SK-N-SH treated with all-trans-retinoic acid at 6 μM for 48 hours (cell line): Measurements from ENCODE around the gene SCRN3.

ENCODE experiments used
- ATAC-seq: fragments of 200-7000 bp; cut with Tn5 transposase; 3 replicates; pipeline ENCODE4 v1.9.1; 2020; ENCODE audit warnings: mild to moderate bottlenecking, moderate library complexity
- BACH2 ChIP-seq: fragments of 250-450 bp; sonication (Bioruptor Pico); IDR thresholded peaks from 2 replicates; pipeline ENCODE4 v1.9.0; 2021; ENCODE audit warnings: mild to moderate bottlenecking, borderline replicate concordance
- CREB5 ChIP-seq: fragments of 250-450 bp; sonication (Bioruptor Pico); IDR thresholded peaks from 2 replicates; pipeline ENCODE4 v1.5.1; 2020; ENCODE audit warnings: low read depth, mild to moderate bottlenecking, moderate library complexity
- CSDC2 ChIP-seq: fragments of 250-450 bp; sonication (Bioruptor Pico); IDR thresholded peaks from 2 replicates; pipeline ENCODE4 v1.5.0; 2020; ENCODE audit warnings: mild to moderate bottlenecking, moderate library complexity
- CSRNP3 ChIP-seq: fragments of 250-450 bp; sonication (Bioruptor Pico); IDR thresholded peaks from 2 replicates; pipeline ENCODE4 v1.5.1; 2021; ENCODE audit warnings: mild to moderate bottlenecking, moderate library complexity
- ESRRG ChIP-seq: fragments of 250-450 bp; sonication (Bioruptor Pico); IDR thresholded peaks from 2 replicates; pipeline ENCODE4 v1.6.1; 2021; ENCODE audit warnings: mild to moderate bottlenecking
- GLIS3 ChIP-seq: fragments of 250-450 bp; sonication (Bioruptor Pico); IDR thresholded peaks from 2 replicates; pipeline ENCODE4 v1.5.0; 2020; ENCODE audit warnings: mild to moderate bottlenecking, moderate library complexity
- ISL1 ChIP-seq: fragments of 250-450 bp; sonication (Bioruptor Pico); IDR thresholded peaks from 2 replicates; pipeline ENCODE4 v2.1.2; 2022; ENCODE audit warnings: mild to moderate bottlenecking, moderate library complexity
- OSR1 ChIP-seq: fragments of 250-450 bp; sonication (Bioruptor Pico); IDR thresholded peaks from 2 replicates; pipeline ENCODE4 v1.8.0; 2022; ENCODE audit warnings: moderate library complexity, mild to moderate bottlenecking, inconsistent platforms
- POU6F1 ChIP-seq: fragments of 250-450 bp; sonication (Bioruptor Pico); IDR thresholded peaks from 2 replicates; pipeline ENCODE4 v1.8.0; 2021; ENCODE audit warnings: low read depth, mild to moderate bottlenecking, moderate library complexity, borderline replicate concordance
- PPARA ChIP-seq: fragments of 250-450 bp; sonication (Bioruptor Pico); IDR thresholded peaks from 2 replicates; pipeline ENCODE4 v1.5.0; 2020; ENCODE audit warnings: mild to moderate bottlenecking, borderline replicate concordance
- RARB ChIP-seq: fragments of 250-450 bp; sonication (Bioruptor Pico); IDR thresholded peaks from 2 replicates; pipeline ENCODE4 v1.8.0; 2021; ENCODE audit warnings: mild to moderate bottlenecking, moderate library complexity
- SNAI2 ChIP-seq: fragments of 250-450 bp; sonication (Bioruptor Pico); IDR thresholded peaks from 2 replicates; pipeline ENCODE4 v1.5.0; 2020; ENCODE audit warnings: mild to moderate bottlenecking, moderate library complexity
- TCF4 ChIP-seq: fragments of 250-450 bp; sonication (Bioruptor Pico); IDR thresholded peaks from 2 replicates; pipeline ENCODE4 v1.8.0; 2021; ENCODE audit warnings: mild to moderate bottlenecking, moderate library complexity, borderline replicate concordance
- TOX ChIP-seq: fragments of 250-450 bp; sonication (Bioruptor Pico); IDR thresholded peaks from 2 replicates; pipeline ENCODE4 v1.8.0; 2021; ENCODE audit warnings: mild to moderate bottlenecking, moderate library complexity, borderline replicate concordance
- TSHZ2 ChIP-seq: fragments of 250-450 bp; sonication (Bioruptor Pico); IDR thresholded peaks from 2 replicates; pipeline ENCODE4 v1.5.0; 2020; ENCODE audit warnings: mild to moderate bottlenecking, moderate library complexity
- ZC3H10 ChIP-seq: fragments of 250-450 bp; sonication (Bioruptor Pico); IDR thresholded peaks from 2 replicates; pipeline ENCODE4 v1.5.1; 2021; ENCODE audit warnings: mild to moderate bottlenecking, moderate library complexity
- ZFP3 ChIP-seq: fragments of 250-450 bp; sonication (Bioruptor Pico); IDR thresholded peaks from 2 replicates; pipeline ENCODE4 v1.5.0; 2020; ENCODE audit warnings: mild to moderate bottlenecking, moderate library complexity
- ZFP30 ChIP-seq: fragments of 450-650 bp; formaldehyde crosslinking; IDR thresholded peaks from 2 replicates; pipeline ENCODE4 v1.5.0; 2022; ENCODE audit warnings: mild to moderate bottlenecking, moderate library complexity
- ZNF565 ChIP-seq: fragments of 450-650 bp; formaldehyde crosslinking; conservative IDR thresholded peaks from 2 replicates; pipeline ENCODE4 v1.5.0; 2020; ENCODE audit warnings: low read depth, mild to moderate bottlenecking, moderate library complexity
- ZNF8 ChIP-seq: fragments of 450-650 bp; formaldehyde crosslinking; IDR thresholded peaks from 2 replicates; pipeline ENCODE4 v1.5.0; 2020; ENCODE audit warnings: mild to moderate bottlenecking, moderate library complexity

SCRN3 gene

GRCh38 chr2:174365571-174365970 lies 30.0 kb upstream of the SCRN3 start:
- ATAC-seq: no peak
- TF ChIP-seq CREB5 (CRISPR knock-in tag) (no peak), GLIS3 (CRISPR knock-in tag) (no peak), TOX (CRISPR knock-in tag) (no peak), TSHZ2 (CRISPR knock-in tag) (no peak), ZC3H10 (no peak), ESRRG (no peak), PPARA (CRISPR knock-in tag) (no peak), TCF4 (CRISPR knock-in tag) (no peak), RARB (CRISPR knock-in tag) (no peak), ISL1 (CRISPR knock-in tag) (no peak), ZFP3 (no peak), CSDC2 (CRISPR knock-in tag) (no peak), CSRNP3 (CRISPR knock-in tag) (no peak), ZNF8 (no peak), ZNF565 (CRISPR knock-in tag) (no peak), OSR1 (CRISPR knock-in tag) (no peak)

GRCh38 chr2:174368691-174369090 lies 26.8 kb upstream of the SCRN3 start:
- no peak for ATAC-seq
- TF ChIP-seq TCF4 (CRISPR knock-in tag): no peak
- TF ChIP-seq ZC3H10: no peak
- no peak for TF ChIP-seq CREB5 (CRISPR knock-in tag)
- no peak for TF ChIP-seq ZNF565 (CRISPR knock-in tag)

- ATAC-seq: no peak
- TF ChIP-seq SNAI2 (CRISPR knock-in tag): no peak
Measured at GRCh38 chr2:174376967-174377366, 18.6 kb upstream of the SCRN3 start.

GRCh38 chr2:174383796-174384195 lies 11.7 kb upstream of the SCRN3 start:
- no peak for ATAC-seq
- TF ChIP-seq OSR1 (CRISPR knock-in tag) (no peak), SNAI2 (CRISPR knock-in tag) (no peak)

- ATAC-seq: no peak
- no peak for TF ChIP-seq SNAI2 (CRISPR knock-in tag)
- no peak for TF ChIP-seq CSRNP3 (CRISPR knock-in tag)
- no peak for TF ChIP-seq ZNF565 (CRISPR knock-in tag)
- no peak for TF ChIP-seq TSHZ2 (CRISPR knock-in tag)
- TF ChIP-seq BACH2: no peak
- TF ChIP-seq ZFP3: no peak
- TF ChIP-seq ZFP30: no peak
- TF ChIP-seq ZNF8: no peak
- TF ChIP-seq CREB5 (CRISPR knock-in tag): no peak
- TF ChIP-seq CSDC2 (CRISPR knock-in tag): no peak
- TF ChIP-seq OSR1 (CRISPR knock-in tag): no peak
- no peak for TF ChIP-seq POU6F1 (CRISPR knock-in tag)
Measured at GRCh38 chr2:174385201-174385600, 10.3 kb upstream of the SCRN3 start.
